GM21526 (cell line): Measurements from ENCODE around the gene OPTC.
"Not testable (repeated sequence)": the region's sequence is repeated elsewhere in the genome, so short reads cannot be mapped to it uniquely, and the experiment has no call there.

Experiments
- ATAC-seq: cut with Tn5 transposase; IDR thresholded peaks from one replicate; pipeline ENCODE4 v1.9.1; 2021; ENCODE audit warnings: moderate library complexity; ENCODE audit not compliant: unreplicated experiment, low FRiP score

The OPTC gene

GRCh38 chr1:203464743-203465142 is 29.2 kb upstream of the OPTC start:
- no peak for ATAC-seq

DNA sequence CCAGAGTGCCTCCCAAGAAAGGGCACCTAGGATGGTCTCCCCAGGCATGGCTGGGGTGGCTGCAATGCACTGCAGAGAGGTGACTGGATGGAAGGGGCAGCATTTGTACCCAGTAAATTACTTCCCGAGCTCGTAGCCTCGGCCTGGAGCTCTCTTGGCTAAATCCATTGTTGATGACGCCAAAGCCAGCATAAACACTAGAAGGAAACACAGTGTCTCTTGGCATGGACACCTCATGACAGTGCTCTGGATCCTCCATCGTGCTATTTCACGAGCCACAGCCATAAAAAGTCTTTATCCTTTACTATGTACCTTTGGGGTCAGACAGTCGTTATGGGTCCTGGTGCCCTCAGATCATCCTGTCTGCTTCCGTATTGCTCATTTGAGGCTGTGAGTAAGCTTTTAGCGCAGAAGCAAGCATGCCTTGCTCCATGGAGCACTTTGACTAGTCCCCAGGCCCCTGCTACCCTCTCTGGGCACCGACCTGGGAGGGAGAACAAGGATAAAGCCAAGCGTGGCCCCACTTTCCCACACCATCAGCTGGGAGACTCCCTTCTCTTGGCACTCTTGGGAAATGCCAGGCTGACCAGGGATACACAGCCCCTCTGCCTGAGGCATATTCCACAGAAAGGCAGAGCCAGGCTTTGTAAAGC is 28.7 kb upstream of the OPTC start:
- ATAC-seq, result no peak

DNA sequence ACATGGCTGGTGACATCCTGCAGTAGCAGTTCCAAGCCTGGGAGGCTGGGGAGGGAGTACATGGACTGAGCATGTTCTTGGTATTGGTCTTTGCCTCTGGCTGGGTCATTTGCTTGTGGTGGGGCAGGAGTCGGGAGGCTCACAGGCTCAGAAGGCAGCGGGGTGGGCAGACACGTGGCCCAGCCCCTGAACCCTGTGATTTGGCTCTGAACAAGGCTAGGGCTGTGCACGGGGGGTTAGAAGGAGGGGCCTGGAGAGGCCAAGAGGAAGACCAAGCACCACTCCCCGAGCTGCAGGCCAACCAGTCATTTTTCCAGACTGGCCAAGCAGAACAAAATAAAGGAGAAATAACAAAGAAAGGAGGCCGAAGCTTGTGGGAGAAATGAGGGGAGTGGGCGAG is 28.0 kb upstream of the OPTC start:
- ATAC-seq, result no peak

DNA sequence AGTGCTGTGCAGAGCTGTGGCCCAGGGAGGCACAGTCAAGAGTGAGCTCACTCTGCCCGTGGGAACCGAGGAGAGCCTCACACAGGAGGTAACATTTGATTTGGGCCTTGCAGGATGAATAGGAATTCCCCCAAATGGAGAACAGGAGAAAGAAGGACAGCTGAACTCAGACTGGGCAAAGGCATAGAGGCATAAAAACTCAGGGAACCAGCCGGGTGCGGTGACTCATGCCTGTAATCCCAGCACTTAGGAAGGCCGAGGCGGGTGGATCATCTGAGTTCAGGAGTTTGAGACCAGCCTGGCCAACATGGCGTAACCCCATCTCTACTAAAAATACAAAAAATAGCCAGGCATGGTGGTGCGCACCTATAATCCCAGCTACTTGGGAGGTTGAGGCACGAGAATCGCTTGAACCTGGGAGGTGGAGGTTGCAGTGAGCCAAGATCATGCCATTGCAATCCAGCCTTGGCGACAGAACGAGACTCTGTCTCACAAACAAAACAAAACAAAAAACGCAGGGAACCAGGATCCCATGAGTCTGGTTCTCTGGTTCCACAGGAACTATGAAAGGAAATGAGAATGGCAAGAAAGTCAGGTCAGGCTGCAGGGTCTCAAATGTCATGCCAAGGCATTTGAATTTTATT is 26.9 kb upstream of the OPTC start:
- not testable (repeated sequence) for ATAC-seq

DNA sequence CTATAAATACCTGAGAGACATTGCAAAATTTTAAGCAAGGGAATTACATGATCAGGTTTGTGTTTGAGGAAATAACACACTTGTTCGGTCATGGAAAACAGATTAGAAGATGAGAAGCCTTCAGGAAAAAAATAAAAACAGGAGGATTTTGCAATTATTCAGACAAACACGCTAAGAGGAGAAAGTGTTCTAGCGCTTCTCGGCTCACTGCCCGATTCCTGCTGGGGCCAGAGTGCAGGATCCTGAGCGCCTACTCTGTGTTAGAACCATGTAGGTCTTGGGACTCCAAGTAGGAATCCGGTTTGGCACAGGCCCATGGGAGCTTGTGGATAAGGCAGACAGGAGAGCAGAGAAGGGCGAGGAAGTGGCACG is 26.4 kb upstream of the OPTC start:
- ATAC-seq, result no peak

DNA sequence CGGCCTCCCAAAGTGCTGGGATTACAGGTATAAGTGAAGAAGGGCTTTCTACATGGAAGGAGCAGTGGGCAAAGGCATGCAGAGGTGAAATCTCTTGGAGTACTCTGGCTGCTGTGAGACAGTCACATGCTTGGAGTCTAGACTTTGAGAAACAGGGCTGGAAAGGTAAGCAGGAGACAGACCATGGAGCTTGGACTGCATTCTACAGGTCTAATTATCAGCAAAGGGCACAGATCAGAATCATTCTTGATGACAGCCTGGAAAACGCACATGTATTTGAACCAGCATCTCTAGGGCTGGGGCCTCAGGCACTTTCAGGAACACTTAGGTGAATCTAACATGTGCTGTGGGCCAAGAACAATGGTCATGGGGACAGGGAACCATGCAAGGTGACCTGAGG is 25.6 kb upstream of the OPTC start:
- ATAC-seq, result no peak

DNA sequence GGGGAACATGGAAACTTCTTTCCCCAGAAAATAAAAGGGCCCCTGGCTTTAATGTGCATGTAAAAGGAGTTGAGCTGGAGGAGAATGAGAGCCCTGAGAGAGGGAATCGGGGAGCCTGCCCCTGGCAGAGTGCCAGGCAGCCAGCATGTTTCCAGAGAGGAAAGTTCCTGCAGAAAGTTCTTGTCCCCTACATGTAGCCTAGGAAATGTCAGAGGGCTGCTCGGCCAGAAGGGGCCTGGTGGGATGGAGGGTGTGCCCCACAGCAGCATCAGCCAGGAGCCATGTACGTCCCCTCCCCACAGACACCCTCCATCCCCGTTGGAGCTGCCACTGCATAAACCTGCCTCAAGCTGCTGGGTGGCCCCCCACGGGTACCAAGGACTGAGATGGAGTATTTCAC is 23.7 kb upstream of the OPTC start:
- no peak for ATAC-seq

DNA sequence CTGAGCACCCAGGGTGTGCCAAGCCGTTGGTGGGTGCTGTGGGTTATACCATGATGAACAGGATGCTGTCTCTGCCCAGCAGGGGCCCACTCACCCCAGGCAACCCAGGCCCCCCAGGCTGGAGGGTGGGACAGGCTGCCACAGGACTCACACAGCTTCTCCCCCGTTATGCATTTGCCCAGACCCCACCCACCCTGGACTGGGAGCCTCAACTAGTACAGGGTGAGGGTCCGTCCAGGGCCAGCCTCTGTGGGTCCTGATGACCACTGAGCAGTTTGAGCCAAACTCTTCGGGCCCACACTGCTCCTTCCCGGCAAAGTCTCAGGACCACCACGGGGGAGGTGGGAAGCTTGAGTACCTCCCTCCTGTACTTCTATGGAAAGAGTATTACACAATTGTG is 22.1 kb upstream of the OPTC start:
- ATAC-seq, result no peak

DNA sequence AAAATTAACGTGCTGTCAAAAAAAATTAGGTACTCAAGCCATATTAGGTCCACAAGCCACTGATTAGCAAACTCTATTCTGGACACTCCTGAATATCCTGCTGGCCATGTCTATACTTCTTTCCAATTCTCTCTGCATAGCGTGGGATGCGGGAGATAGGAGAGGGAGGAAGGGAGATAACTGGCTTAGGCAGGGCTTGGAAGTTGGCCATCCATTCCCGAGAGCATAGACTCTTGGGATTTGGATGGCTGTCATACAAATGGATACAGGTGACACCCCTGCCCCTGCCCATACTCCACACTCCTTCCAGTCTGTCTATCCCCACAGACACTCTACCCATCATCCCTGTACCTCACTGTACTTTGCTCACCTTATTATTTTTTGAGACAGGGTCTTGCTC is 20.7 kb upstream of the OPTC start:
- ATAC-seq, result no peak

- no peak for ATAC-seq
Observed at GRCh38 chr1:203473781-203474305, 20.1 kb upstream of the OPTC start.

DNA sequence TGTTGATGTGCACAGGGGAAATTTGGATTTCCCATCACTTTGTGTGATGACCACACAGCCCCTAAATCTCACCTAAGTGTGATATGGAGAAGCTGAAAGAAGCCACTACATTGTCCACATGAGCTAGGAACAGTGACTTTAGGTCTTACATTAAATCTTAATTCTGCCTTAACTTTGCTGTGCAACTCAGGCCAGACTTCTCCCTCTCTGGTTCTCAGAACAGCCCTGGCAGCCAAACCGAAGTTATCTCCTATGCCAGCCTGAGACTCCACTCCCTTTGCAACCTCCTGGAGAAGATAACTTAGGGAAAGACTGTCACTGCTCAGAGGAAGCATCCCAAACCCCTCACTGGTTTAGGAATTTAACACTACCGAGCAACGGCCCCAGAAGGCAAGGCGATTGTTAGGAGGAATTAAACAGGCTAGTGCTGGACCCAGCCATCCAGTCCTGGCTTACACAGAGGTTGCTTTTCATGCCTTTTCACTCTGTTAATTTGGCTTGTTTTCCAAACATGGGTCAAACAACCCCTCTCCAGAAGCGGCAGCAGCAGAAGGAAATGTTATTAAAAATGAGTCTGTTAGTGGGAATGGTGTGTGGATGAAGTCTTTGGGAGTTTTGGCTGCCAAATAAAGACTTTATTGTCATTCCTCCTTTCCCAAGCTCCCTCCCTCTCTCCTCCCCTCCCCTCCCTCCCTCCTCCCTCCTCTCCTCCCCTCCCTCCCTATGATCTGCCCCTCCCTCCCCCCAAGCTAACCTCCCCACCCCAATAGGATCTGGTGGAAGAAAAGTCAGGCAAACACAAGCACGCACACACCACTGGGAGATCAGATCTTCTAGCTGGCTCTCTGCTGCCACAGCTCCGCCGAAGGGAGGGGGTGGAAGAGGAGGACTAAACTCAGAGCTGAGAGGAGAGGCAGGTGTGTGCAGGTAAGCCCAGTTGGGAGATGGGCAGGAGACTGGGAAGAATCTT is 18.7 kb upstream of the OPTC start, which contains the start of gene PRELP:
Gene PRELP, plus strand, starts transcription at position 795 of the 970 bp plus-strand sequence. CDS start 7,379 bp downstream, outside the sequence.
- no peak for ATAC-seq

GRCh38 chr1:203476216-203476814 is 17.6 kb upstream of the OPTC start:
- ATAC-seq, result no peak

DNA sequence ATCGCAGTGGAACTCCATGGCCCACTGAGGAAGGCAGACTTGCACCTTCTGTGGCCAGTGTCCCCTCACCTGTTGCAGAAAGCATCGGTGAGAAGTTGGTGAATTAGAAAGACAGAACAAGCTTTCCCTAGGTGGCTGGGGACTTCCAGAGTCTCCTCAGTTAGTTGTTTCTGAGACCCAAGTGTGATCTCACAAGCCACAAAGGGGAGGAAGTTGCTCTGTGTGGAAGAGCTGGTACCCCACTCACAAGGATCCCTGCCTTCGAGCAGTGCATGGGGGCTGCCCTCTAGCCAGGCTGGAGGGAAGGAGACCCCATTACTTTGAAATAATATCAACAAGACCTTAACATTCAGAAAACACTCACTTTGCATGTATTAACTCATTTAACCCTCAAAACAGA is 16.2 kb upstream of the OPTC start:
- ATAC-seq, result no peak

DNA sequence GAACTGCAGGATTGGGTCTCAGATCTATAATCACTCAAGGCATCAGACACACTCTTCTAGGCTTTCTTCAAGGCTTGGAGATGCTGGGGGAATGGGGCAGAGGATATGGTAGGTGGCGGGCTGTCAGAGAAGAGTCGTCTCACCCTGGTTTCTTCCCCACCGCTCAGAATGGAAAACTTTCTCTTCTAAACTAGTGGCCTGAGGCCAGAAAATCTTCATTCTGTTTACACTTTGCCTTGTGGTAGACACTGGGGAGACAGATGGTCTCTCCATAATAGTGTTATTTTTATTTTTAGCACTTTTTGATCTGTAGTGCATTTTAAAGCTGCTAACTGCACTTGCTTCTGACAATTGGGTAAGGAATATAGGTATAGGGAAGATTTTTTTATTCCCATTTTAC is 15.7 kb upstream of the OPTC start:
- ATAC-seq, result no peak

GRCh38 chr1:203478986-203479385 is 15.0 kb upstream of the OPTC start:
- no peak for ATAC-seq

- no peak for ATAC-seq
Observed at GRCh38 chr1:203479646-203480045, 14.3 kb upstream of the OPTC start.

GRCh38 chr1:203480084-203480483 is 13.9 kb upstream of the OPTC start:
- no peak for ATAC-seq

- no peak for ATAC-seq
Observed at GRCh38 chr1:203480525-203481084, 13.3 kb upstream of the OPTC start.

- no peak for ATAC-seq
Observed at GRCh38 chr1:203481196-203481595, 12.8 kb upstream of the OPTC start.

DNA sequence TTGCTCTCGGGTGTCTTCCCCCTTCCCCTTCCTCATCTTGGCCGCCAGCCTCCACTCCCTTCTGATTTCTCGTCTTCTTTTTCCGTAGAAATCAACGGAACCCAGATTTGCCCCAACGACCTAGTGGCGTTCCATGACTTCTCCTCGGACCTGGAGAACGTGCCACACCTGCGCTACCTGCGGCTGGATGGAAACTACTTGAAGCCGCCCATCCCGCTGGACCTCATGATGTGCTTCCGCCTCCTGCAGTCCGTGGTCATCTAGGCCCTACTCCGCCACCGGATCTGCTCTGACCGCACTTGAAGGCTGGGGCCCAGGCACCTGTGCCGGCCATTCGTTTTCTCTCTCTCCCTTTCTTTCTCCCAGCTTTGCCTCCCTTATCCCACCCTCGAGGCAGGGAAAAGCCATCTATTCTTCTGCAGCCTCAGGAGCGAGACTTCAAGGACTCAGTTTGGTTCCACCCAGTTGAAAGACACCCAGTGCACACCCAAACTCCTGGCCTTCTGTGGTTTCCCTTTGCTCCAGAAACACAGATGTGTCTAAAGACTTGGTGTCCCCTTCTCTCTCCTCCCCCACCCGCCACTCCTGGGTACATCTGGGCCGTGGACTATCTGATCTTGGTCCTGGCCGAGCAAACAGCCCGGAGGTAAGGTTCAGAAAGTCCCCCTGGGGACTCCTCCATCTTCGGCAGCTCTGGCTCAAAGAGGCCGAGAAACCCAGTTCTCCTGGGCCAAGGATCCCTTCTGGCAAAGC is 7.2 kb upstream of the OPTC start:
- ATAC-seq, result no peak
